ENCODE measurements around the gene CTCF.

DNA sequence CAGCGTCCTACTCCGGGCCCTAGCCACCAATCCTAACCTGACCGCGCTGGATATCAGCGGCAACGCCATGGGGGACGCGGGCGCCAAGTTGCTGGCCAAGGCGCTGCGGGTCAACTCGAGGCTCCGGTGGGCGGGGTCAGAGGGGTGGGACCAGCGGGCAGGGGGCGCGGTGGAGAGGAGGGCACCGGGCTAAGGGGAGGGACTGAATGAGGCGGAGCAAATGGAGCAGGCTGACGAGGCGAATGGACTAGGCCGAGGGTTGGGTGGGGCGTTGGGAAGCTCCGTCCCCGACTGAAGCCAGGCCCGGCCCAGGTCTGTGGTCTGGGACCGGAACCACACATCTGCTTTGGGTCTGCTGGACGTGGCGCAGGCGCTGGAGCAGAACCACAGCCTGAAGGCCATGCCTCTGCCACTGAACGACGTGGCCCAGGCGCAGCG lies 87.2 kb downstream of the CTCF start:
- TF ChIP-seq POLR2A (IDR thresholded peaks at IDR 0.05), result no peak
- TF ChIP-seq, protein P1, sequence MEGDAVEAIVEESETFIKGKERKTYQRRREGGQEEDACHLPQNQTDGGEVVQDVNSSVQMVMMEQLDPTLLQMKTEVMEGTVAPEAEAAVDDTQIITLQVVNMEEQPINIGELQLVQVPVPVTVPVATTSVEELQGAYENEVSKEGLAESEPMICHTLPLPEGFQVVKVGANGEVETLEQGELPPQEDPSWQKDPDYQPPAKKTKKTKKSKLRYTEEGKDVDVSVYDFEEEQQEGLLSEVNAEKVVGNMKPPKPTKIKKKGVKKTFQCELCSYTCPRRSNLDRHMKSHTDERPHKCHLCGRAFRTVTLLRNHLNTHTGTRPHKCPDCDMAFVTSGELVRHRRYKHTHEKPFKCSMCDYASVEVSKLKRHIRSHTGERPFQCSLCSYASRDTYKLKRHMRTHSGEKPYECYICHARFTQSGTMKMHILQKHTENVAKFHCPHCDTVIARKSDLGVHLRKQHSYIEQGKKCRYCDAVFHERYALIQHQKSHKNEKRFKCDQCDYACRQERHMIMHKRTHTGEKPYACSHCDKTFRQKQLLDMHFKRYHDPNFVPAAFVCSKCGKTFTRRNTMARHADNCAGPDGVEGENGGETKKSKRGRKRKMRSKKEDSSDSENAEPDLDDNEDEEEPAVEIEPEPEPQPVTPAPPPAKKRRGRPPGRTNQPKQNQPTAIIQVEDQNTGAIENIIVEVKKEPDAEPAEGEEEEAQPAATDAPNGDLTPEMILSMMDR (IDR thresholded peaks at IDR 0.05), result no peak

Measured in lower leg skin (tissue), 3 donors.